ENCODE measurements around the gene SNAP29.
"Not testable (repeated sequence)": the region's sequence is repeated elsewhere in the genome, so short reads cannot be mapped to it uniquely, and the experiment has no call there.

SNAP29 gene

DNA sequence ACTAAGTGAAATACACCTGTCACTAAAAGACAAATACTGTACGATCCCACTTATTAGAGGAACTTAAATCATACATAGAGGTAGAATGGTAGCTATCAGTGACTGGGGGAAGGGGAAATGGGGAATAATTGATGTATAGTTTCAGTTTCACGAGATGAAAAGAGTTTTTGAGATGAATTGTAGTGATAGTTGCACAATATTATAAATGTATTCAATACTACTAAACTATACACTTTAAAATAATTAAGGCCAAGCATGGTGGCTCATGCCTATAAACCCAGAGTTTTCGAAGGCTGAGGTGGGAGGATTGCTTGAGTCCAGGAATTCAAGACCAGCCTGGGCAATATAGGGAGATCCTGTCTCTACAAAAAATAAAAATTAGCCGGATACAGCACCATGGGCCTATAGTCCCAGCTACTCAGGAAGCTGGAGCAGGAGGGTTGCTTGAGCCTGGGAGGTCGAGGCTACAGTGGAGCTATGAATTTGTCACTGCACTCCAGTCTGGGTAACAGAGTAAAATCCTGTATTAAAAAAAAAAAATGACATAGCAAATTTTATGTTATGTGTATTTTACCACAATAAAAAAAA is 44.5 kb upstream of the SNAP29 start:
- TF ChIP-seq, protein P1, sequence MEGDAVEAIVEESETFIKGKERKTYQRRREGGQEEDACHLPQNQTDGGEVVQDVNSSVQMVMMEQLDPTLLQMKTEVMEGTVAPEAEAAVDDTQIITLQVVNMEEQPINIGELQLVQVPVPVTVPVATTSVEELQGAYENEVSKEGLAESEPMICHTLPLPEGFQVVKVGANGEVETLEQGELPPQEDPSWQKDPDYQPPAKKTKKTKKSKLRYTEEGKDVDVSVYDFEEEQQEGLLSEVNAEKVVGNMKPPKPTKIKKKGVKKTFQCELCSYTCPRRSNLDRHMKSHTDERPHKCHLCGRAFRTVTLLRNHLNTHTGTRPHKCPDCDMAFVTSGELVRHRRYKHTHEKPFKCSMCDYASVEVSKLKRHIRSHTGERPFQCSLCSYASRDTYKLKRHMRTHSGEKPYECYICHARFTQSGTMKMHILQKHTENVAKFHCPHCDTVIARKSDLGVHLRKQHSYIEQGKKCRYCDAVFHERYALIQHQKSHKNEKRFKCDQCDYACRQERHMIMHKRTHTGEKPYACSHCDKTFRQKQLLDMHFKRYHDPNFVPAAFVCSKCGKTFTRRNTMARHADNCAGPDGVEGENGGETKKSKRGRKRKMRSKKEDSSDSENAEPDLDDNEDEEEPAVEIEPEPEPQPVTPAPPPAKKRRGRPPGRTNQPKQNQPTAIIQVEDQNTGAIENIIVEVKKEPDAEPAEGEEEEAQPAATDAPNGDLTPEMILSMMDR (IDR thresholded peaks at IDR 0.05; ENCODE audit: insufficient read depth, low read depth, low read length, missing control alignments) = no peak
- no peak for DNase-seq (ENCODE audit: low read depth)
- no peak overlapping the region for H3K4me3 ChIP-seq (ENCODE audit: low read depth, low read length)

DNA sequence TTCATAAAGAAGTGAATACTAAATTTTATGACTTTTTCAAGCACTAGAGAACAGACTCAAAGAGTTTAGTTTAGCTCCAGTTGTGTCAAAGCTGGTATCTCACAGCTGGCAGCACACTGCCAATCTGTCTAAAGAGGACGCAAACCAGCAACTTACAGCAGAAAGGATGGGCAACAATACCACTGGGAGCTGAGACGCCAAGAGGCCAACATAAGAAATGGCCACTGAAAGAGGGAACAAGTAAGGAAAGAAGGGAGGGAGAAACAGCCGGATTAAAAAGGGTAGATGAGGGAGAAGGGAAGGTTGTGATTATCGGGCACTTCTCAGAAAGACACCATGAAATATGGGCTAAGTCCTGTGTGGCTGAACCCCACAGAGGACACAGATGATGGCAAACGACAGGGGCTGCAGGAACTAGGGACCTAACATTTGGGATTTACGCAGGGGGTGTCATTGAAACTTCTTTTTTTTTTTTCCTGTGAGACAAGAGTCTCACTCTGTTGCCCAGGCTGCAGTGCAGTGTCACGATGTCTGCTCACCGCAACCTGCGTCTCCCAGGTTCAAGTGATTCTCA is 43.2 kb upstream of the SNAP29 start:
- TF ChIP-seq, protein P1 (IDR thresholded peaks at IDR 0.05; ENCODE audit: insufficient read depth, low read depth, low read length, missing control alignments) = no peak
- no peak for DNase-seq (ENCODE audit: low read depth)
- H3K4me3 ChIP-seq (ENCODE audit: low read depth, low read length) = no peak overlapping the region

DNA sequence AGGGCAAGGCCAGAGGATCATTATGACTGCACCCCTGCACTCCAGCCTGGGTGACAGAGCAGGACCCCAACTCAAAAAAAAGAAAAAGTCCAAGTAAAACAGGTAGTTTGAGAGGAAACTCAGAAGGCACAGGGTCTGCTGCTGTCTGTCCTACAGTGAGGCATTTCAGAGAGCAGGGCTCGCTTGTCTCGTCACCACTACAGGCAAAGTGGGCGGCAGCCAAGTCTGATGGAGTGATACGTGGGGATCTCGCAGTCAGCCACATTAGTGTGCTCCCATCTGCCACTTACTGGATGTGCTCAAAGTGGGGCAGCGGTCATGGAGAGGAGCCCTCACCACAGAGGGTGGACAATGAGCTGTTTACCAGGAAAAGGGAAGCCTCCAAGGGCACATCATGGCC is 42.2 kb upstream of the SNAP29 start:
- no peak for DNase-seq (ENCODE audit: low read depth)
- TF ChIP-seq, protein P1 (IDR thresholded peaks at IDR 0.05; ENCODE audit: insufficient read depth, low read depth, low read length, missing control alignments) = no peak
- no peak overlapping the region for H3K4me3 ChIP-seq (ENCODE audit: low read depth, low read length)

DNA sequence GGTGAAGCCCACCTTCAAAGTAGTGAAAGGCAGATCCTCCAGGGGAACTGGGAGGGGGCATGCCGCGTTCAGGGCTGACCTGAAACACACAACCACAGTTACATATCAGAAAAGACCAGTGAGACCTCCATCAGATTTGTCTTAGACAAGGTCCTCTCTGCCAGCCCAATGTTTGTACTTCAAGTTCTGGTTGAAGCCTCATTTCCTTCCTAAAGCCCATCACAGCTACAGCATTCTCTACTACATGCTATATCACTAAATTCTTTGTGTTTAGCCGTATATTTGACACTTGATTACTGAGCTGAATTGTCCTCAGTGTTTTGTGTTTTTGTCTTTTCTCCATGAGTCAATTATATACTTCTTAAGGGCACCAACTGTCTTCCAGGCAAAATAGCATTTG is 40.3 kb upstream of the SNAP29 start:
- TF ChIP-seq, protein P1 (IDR thresholded peaks at IDR 0.05; ENCODE audit: insufficient read depth, low read depth, low read length, missing control alignments) = no peak
- H3K4me3 ChIP-seq (ENCODE audit: low read depth, low read length) = no peak overlapping the region
- no peak for DNase-seq (ENCODE audit: low read depth)

DNA sequence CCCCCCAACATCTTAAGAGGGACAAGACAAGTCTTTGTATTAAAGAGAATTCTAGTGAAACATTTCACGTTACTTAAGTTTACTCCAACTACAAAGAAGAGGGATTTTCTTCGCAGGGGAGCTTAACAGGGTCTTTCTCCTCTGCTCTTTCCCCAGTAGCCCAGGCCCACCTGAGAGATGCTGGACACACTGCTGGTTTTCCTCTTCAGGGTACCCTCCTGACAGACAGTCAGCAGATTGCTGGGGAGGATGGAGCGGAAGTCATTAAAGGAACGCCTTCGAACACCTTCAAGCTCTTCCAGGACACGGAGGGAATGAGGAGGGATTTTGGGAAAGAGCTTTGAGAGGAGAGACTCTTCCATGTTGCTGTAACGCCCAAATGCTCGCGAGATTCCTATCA is 39.3 kb upstream of the SNAP29 start:
- TF ChIP-seq, protein P1 (IDR thresholded peaks at IDR 0.05; ENCODE audit: insufficient read depth, low read depth, low read length, missing control alignments) = no peak
- DNase-seq (ENCODE audit: low read depth) = no peak
- no peak overlapping the region for H3K4me3 ChIP-seq (ENCODE audit: low read depth, low read length)

DNA sequence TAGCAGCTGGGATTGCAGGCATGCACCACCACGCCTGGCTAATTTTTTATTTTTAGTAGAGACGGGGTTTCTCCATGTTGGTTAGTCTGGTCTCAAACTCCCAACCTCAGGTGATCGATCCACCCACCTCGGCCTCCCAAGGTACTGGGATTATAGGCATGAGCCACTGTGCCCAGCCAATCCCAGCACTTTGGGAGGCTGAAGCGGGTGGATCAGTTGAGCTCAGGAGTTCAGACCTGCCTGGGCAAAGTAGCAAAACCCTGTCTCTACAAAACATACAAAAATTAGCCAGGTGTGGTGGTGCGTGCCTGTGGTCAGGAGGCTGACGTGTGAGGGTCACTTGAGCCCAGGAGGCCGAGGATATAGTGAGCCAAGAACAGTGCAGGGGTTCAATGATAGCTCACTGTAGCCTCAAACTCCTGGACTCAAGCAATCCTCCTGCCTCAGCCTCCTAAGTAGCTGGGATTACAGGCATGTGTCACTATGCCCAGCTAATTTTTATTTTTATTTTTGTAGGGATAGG is 37.0 kb upstream of the SNAP29 start:
- not testable (repeated sequence) for DNase-seq (ENCODE audit: low read depth); H3K4me3 ChIP-seq (ENCODE audit: low read depth, low read length)

DNA sequence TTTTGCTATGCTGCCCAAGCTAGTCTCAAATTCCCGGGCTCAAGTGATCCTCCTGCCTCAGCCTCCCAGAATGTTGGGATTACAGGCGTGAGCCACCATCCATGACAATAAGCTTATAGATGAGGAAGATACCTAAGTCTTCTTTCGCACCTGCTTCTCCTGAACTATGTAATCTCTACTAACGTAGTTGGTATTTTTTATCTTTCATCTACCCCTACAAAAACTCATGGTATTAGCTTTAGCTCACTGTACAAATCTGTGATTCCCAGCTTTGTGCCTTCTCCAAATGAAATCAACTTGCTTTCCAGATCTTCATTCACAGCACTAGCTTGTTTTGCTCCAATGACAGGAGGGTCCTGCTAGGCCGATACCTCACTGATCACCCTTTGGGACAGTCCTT is 36.6 kb upstream of the SNAP29 start:
- no peak for DNase-seq (ENCODE audit: low read depth)
- H3K4me3 ChIP-seq (ENCODE audit: low read depth, low read length) = no peak overlapping the region
- TF ChIP-seq, protein P1 (IDR thresholded peaks at IDR 0.05; ENCODE audit: insufficient read depth, low read depth, low read length, missing control alignments) = no peak
